ENCODE results near the gene ZDHHC24.

GRCh38 chr11:66498506-66498905 lies 47.3 kb downstream of the ZDHHC24 start:
- no peak for TF ChIP-seq CTCF (IDR thresholded peaks at IDR 0.05)
- TF ChIP-seq POLR2A (IDR thresholded peaks at IDR 0.05): no peak

Data from uterus (tissue), 2 donors.